Measurements from ENCODE around the gene CETP.

The CETP gene

DNA sequence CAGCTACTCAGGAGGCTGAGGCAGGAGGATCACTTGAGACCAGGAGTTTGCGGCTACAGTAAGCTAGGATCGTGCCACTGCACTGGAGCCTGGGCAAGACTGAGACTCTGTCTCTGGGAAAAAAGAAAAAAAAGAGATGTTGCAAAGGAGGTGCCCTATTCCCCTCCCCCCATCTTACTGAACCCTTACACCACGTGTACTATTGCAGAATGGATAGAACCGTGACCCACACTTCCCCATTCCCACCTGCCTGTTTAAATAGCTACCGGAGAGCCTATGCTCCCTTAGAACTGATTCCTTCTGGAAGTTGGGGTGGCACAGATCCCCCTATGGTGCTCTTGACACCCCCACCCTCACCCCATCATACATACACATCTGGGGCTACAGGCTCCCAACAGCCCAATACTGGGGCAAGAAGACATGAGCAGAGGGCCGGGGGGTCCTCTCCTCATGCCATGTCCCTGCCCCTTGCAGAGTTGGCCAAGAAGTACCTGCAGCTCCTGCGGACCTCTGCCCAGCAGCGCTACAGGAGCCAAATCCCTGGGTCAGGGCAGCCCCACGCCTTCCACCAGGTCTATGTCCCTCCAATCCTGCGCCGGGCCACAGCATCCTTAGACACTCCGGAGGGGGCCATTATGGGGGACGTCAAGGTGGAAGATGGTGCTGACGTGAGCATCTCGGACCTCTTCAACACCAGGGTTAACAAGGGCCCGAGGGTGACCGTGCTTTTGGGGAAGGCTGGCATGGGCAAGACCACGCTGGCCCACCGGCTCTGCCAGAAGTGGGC is 63.3 kb downstream of the CETP start:
- no peak for DNase-seq

DNA sequence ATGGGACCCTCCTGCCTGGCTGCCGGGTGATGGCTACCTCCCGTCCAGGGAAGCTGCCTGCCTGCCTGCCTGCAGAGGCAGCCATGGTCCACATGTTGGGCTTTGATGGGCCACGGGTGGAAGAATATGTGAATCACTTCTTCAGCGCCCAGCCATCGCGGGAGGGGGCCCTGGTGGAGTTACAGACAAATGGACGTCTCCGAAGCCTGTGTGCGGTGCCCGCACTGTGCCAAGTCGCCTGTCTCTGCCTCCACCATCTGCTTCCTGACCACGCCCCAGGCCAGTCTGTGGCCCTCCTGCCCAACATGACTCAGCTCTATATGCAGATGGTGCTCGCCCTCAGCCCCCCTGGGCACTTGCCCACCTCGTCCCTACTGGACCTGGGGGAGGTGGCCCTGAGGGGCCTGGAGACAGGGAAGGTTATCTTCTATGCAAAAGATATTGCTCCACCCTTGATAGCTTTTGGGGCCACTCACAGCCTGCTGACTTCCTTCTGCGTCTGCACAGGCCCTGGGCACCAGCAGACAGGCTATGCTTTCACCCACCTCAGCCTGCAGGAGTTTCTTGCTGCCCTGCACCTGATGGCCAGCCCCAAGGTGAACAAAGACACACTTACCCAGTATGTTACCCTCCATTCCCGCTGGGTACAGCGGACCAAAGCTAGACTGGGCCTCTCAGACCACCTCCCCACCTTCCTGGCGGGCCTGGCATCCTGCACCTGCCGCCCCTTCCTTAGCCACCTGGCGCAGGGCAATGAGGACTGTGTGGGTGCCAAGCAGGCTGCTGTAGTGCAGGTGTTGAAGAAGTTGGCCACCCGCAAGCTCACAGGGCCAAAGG is 64.4 kb downstream of the CETP start:
- DNase-seq = no peak

- no peak for DNase-seq
Observed at GRCh38 chr16:57026778-57027062, 65.0 kb downstream of the CETP start.

- DNase-seq = no peak
Observed at GRCh38 chr16:57027067-57027466, 65.3 kb downstream of the CETP start.

DNA sequence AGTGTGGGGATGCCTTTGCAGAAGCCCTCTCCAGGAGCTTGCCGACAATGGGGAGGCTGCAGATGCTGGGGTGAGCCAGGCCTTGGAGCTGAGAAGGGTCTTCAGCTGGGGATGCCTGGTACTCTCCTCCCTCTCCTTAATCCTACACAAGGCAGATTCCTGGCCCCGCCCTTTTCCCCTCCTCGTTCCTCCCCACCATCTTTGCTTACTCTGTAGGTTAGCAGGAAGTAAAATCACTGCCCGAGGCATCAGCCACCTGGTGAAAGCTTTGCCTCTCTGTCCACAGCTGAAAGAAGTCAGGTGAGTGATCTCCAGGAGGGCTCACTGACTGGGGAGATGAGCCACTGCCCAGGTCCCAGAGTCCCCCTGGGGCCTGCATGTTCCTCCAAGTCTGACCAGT is 66.3 kb downstream of the CETP start:
- DNase-seq = no peak

- DNase-seq = no peak
Observed at GRCh38 chr16:57029161-57030160, 67.7 kb downstream of the CETP start.

DNA sequence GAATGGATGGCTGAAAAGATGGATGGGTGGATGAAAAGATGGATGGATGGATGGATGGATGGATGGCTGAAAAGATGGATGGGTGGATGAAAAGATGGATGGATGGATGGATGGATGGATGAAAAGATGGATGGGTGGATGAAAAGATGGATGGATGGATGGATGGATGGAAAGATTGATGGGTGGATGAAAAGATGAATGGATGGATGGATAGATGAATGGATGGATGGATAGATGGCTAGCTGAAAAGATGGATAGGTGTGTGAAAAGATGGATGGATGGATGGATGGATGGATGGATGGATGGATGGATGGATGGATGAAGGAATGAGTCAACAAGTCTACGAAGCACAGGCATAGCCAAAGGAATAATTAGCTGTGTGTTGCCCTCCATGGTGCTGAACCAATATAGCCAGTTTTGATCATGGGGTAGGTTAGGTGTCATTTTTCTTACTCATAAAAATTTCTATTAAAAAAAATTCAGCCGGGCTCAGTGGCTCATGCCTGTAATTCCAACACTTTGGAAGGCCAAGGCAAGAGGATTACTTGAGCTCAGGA is 68.7 kb downstream of the CETP start:
- DNase-seq = no peak

DNA sequence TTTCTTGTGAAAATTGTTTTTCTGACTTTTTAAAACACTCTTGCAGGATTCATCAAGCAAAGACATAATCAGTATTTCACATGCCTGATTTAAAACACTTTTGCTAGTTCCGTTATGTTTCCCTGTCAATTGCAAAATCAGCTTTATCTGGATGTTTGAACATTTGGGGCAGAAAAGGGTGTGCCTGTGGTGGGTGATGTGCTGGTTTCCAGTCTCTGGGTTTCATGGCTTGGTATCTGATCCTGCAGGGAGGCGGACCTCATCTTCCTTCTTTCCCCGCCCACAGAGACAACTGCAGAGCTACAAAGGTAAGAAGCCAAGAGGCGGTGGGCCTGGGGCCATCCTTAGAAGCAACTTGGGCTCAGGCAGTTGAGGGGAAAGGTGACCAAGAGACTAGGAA is 69.4 kb downstream of the CETP start:
- no peak for DNase-seq

DNA sequence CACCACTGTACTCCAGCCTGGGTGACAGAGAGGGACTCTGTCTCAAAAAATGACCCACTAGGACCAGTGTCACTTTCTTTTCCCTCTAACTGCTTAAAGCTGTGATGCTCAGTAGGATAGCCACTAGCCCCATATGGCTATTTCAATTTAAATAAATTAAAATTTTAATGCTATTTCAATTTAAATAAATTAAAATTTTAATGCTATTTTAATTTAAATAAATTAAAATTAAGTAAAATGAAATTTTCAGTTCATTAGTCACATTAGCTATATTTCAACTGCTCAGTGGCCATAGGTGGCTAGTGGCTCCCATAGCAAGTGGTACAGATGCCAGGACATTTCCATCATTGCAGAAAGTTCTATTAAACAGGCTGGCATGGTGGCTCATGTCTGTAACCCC is 70.6 kb downstream of the CETP start:
- DNase-seq = no peak

DNA sequence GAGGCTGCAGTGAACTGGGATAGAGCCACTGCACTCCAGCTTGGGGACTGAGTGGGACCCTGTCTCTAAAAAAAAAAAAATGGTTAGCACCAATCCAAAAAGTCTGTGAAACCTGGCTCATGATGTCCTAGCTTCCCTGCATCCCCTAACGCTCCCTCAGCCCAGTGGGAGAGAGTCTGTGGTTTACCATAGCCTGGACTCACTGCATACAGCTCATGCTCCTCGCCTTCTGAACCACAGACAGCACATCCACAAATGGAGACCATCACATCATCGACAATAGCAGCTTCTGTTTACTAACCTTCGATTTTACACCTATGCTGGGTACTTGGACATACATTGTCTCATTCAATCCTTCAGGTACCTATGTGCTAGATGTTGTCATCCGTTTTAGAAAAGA is 71.2 kb downstream of the CETP start:
- DNase-seq = no peak
